SK-N-SH (cell line): ENCODE results near the gene ADRA2B. TPM values are rescaled to one million over a fixed set of nuclear protein-coding genes. Genes with fewer than 3 reads are reported as not detected.

Experiments
- CTCF ChIA-PET: fragments of 300-600, 350-600 bp; formaldehyde crosslinking; extraction: SDS; loops from one replicate; lab custom pipeline; 2021; lab: Yijun Ruan, JAX
- POLR2A ChIA-PET: fragments of 350-600 bp; sonication (Branson Sonifier 250); formaldehyde crosslinking; extraction: SDS; loops from one replicate; lab custom pipeline; 2020; ENCODE audit warnings: antibody characterized with exemption, inconsistent platforms; lab: Yijun Ruan, JAX
- DNase-seq: peaks from one replicate; pipeline ENCODE4 v3.0.0; 2012
- H2AFZ ChIP-seq: fragments of 200-600 bp; sonication (generic); 2 replicates; pipeline ENCODE4 v1.8.1; 2016; ENCODE audit warnings: antibody characterized with exemption, mild to moderate bottlenecking, low read depth
- H3F3A ChIP-seq: fragments of 200-600 bp; sonication (generic); replicated peaks from 2 replicates; pipeline ENCODE3; 2016; ENCODE audit warnings: antibody characterized with exemption, mild to moderate bottlenecking; ENCODE audit not compliant: insufficient read depth
- H3K27ac ChIP-seq, 2 experiments: fragments of 200-500 bp in 1 of 2; fragments of 200-600 bp in 1 of 2; sonication (Bioruptor generic) in 1 of 2; sonication (generic), shearing (Covaris generic) in 1 of 2; 2 replicates each; pipeline versions ENCODE4 v1.5.1 to v1.6.1; 2014 to 2016; ENCODE audit warnings: low read depth in 2 of 2, inconsistent platforms in 1 of 2, low read length in 1 of 2, mild to moderate bottlenecking in 1 of 2, mixed read lengths in 1 of 2
- H3K27me3 ChIP-seq: fragments of 200-600 bp; sonication (generic), shearing (Covaris generic); 2 replicates; pipeline ENCODE4 v1.6.1; 2016; ENCODE audit warnings: mixed run types; ENCODE audit not compliant: insufficient read depth
- H3K36me3 ChIP-seq, 2 experiments: fragments of 200-500 bp in 1 of 2; fragments of 200-600 bp in 1 of 2; sonication (Bioruptor generic) in 1 of 2; sonication (generic) in 1 of 2; replicated peaks in 1 of 2; 2 replicates each; pipeline versions ENCODE3 to v1.5.1; 2014 to 2016; ENCODE audit warnings: low read length in 1 of 2, mild to moderate bottlenecking in 1 of 2; ENCODE audit not compliant: insufficient read depth in 2 of 2, control insufficient read depth in 1 of 2
- H3K4me1 ChIP-seq, 2 experiments: fragments of 200-500 bp in 1 of 2; fragments of 200-600 bp in 1 of 2; sonication (Bioruptor generic) in 1 of 2; sonication (generic), shearing (Covaris generic) in 1 of 2; 2 replicates each; pipeline versions ENCODE4 v1.5.1 to v1.6.1; 2014 to 2016; ENCODE audit warnings: low read depth in 1 of 2, low read length in 1 of 2, mixed run types in 1 of 2; ENCODE audit not compliant: insufficient read depth in 2 of 2, control insufficient read depth in 1 of 2
- H3K4me2 ChIP-seq: fragments of 200-600 bp; sonication (generic), shearing (Covaris generic); 2 replicates; pipeline ENCODE4 v1.6.1; 2017; ENCODE audit warnings: mixed run types
- H3K4me3 ChIP-seq, 2 experiments: fragments of 200-500 bp in 1 of 2; fragments of 200-600 bp in 1 of 2; sonication (Bioruptor generic) in 1 of 2; sonication (generic), shearing (Covaris generic) in 1 of 2; 2 replicates each; pipeline versions ENCODE4 v1.5.1 to v1.8.1; 2014 to 2016; ENCODE audit warnings: low read depth in 2 of 2, inconsistent platforms in 1 of 2, low read length in 1 of 2, mild to moderate bottlenecking in 1 of 2, mixed read lengths in 1 of 2, moderate library complexity in 1 of 2
- H3K79me2 ChIP-seq: fragments of 200-600 bp; sonication (generic); 2 replicates; pipeline ENCODE4 v1.8.1; 2017; ENCODE audit warnings: mild to moderate bottlenecking; ENCODE audit not compliant: insufficient read depth
- H3K9ac ChIP-seq: fragments of 200-600 bp; sonication (generic); 2 replicates; pipeline ENCODE4 v1.6.1; 2017; ENCODE audit warnings: mixed run types
- H3K9me2 ChIP-seq: fragments of 200-600 bp; sonication (generic); 2 replicates; pipeline ENCODE4 v1.6.1; 2017; ENCODE audit warnings: mixed run types
- H3K9me3 ChIP-seq: fragments of 200-600 bp; sonication (generic); 2 replicates; pipeline ENCODE4 v1.6.1; 2017; ENCODE audit warnings: mixed run types, mild to moderate bottlenecking, moderate library complexity
- H4K20me1 ChIP-seq: fragments of 200-600 bp; sonication (generic); 2 replicates; pipeline ENCODE4 v1.6.1; 2017; ENCODE audit warnings: mild to moderate bottlenecking, mixed run types; ENCODE audit not compliant: insufficient read depth
- CTCF ChIP-seq: fragments of 200-600 bp; sonication (generic); IDR thresholded peaks from 2 replicates; pipeline ENCODE4 v1.6.1; 2017; ENCODE audit warnings: antibody characterized with exemption, mild to moderate bottlenecking, moderate library complexity
- EP300 ChIP-seq, 2 experiments: IDR thresholded peaks; 2 replicates each; pipeline versions ENCODE4 v1.4.0 to v1.6.1; 2012; ENCODE audit warnings: borderline replicate concordance in 1 of 2, low read depth in 1 of 2, low read length in 1 of 2
- EZH2phosphoT487 ChIP-seq: fragments of 200-600 bp; sonication (generic); IDR thresholded peaks from 2 replicates; pipeline ENCODE4 v1.6.1; 2017; ENCODE audit warnings: low read depth, mixed run types, mild to moderate bottlenecking, antibody characterized with exemption, moderate library complexity, borderline replicate concordance
- GATA2 ChIP-seq: sonication (generic); formaldehyde crosslinking; IDR thresholded peaks from 2 replicates; pipeline ENCODE4 v1.5.0; 2020; ENCODE audit warnings: mild to moderate bottlenecking, missing genetic modification reagents
- NFIC ChIP-seq: IDR thresholded peaks from 2 replicates; pipeline ENCODE4 v1.4.0; 2012; ENCODE audit warnings: borderline replicate concordance
- NRF1 ChIP-seq: IDR thresholded peaks from 2 replicates; pipeline ENCODE4 v1.6.1; 2012; ENCODE audit warnings: low read depth, mild to moderate bottlenecking, low read length
- PBX3 ChIP-seq: IDR thresholded peaks from 2 replicates; pipeline ENCODE4; 2012
- RAD21 ChIP-seq: IDR thresholded peaks from 2 replicates; pipeline ENCODE4 v1.6.1; 2012; ENCODE audit warnings: mild to moderate bottlenecking, low read length
- SIN3A ChIP-seq: IDR thresholded peaks from 2 replicates; pipeline ENCODE4 v1.6.1; 2012; ENCODE audit warnings: low read depth, mild to moderate bottlenecking, low read length, moderate library complexity, borderline replicate concordance
- SMC3 ChIP-seq: IDR thresholded peaks from 2 replicates; pipeline ENCODE4 v1.6.1; 2012; ENCODE audit warnings: low read depth, low read length, improper control_type of control experiment
- TCF12 ChIP-seq: IDR thresholded peaks from 2 replicates; pipeline ENCODE4 v1.4.0; 2012
- USF1 ChIP-seq: IDR thresholded peaks from 2 replicates; pipeline ENCODE4 v1.4.0; 2012; ENCODE audit warnings: low read depth, borderline replicate concordance
- WGBS: methylation state at CpG from one replicate; pipeline ENCODE4 v1.1.6; 2017; ENCODE audit warnings: low lambda C conversion rate; 5-methylcytosine and 5-hydroxymethylcytosine counted together
- polyA plus RNA-seq, 3 experiments: library from polyadenylated mRNA; depleted of rRNA; stranded (reverse); fragments of >200 nt; gene quantifications; 2 replicates each; pipeline ENCODE4 v1.2.3, GENCODE V29; 2012

ADRA2B gene
- polyA plus RNA-seq, 1 of the 3 experiments (the other 2 are of a cell fraction) = not detected

GRCh38 chr2:96138179-96139145 lies 22.1 kb upstream of the ADRA2B start, which contains the start of gene ASTL:
TSS of gene ASTL (minus strand) at chr2:96138502. CDS start at chr2:96138436, 66 bp downstream.
- H3K27ac ChIP-seq = no peak within 1 kb of the TSS
- CTCF ChIA-PET = interaction anchor here (0.6 to 5.6 kb wide), 26 partner anchors 8 to 371 kb away, joined by 3 to 102 read pairs (median 4); partner anchors contain the start of genes ADRA2B and ANKRD36C
- 60% methylated on average over 17 of the region's 17 CpGs for WGBS
- H3K4me1 ChIP-seq = peaks cover 0 to 22% of the 10 kb centered on the region in 2 experiments; a peak in 1 of 4 replicates
- TF ChIP-seq RAD21 (peak; percentile 71), NRF1 (no peak), CTCF (peak; percentile 53), SMC3 (peak; percentile 60), SIN3A (no peak), GATA2 (CRISPR knock-in tag) (no peak)
- no peak within 1 kb of the TSS for H3K4me2 ChIP-seq
- H3K36me3 ChIP-seq = no peaks in the 10 kb centered on the region
- no peak within 1 kb of the TSS for H2AFZ ChIP-seq
- H3F3A ChIP-seq = no peaks in the 10 kb centered on the region
- no peak within 1 kb of the TSS for H3K9ac ChIP-seq
- no peaks in the 10 kb centered on the region for H3K9me3 ChIP-seq
- DNase-seq = peak; percentile 73
- POLR2A ChIA-PET = no interaction called here
- H3K27me3 ChIP-seq = peaks cover 7% of the 10 kb centered on the region; the same call in 1 of the 2 replicates
- no peaks in the 10 kb centered on the region for H3K79me2 ChIP-seq
- no peaks in the 10 kb centered on the region for H4K20me1 ChIP-seq
- no peaks in the 10 kb centered on the region for H3K9me2 ChIP-seq
- H3K4me3 ChIP-seq = no peak within 1 kb of the TSS; a peak in 1 of 4 replicates

- Histone ChIP-seq H3K9ac (no peak overlapping the region), H2AFZ (no peak overlapping the region), H3F3A (no peaks in the 10 kb centered on the region), H3K36me3 (no peaks in the 10 kb centered on the region), H3K79me2 (no peaks in the 10 kb centered on the region), H3K4me2 (no peak overlapping the region), H3K4me1 (peaks cover 0 to 13% of the 10 kb centered on the region in 2 experiments; a peak in 1 of 4 replicates), H3K27ac (no peak overlapping the region), H3K27me3 (peaks cover 7% of the 10 kb centered on the region; the same call in 1 of the 2 replicates), H3K9me2 (no peaks in the 10 kb centered on the region), H3K9me3 (no peaks in the 10 kb centered on the region), H4K20me1 (no peaks in the 10 kb centered on the region), H3K4me3 (no peak overlapping the region)
- ChIA-PET CTCF (interaction anchor here (1.0 to 5.6 kb wide), 14 partner anchors 7 to 146 kb away, joined by 3 to 102 read pairs (median 5); partner anchors contain the start of genes ADRA2B and ANKRD36C), POLR2A (interaction anchor here (1.5 kb wide), 1 partner anchor 37 kb away, joined by 6 read pairs; no protein-coding TSS in a partner anchor)
- WGBS = 78% methylated on average over 12 of the region's 15 CpGs
- no peak for DNase-seq
- TF ChIP-seq USF1 = no peak
- no peak for TF ChIP-seq CTCF
- no peak for TF ChIP-seq EZH2phosphoT487
- no peak for TF ChIP-seq NFIC
- no peak for TF ChIP-seq EP300 (IDR thresholded peaks at IDR 0.05; ENCODE audit: borderline replicate concordance in 1 of 2, low read depth in 1 of 2, low read length in 1 of 2)
- TF ChIP-seq PBX3 = no peak
- no peak for TF ChIP-seq RAD21
- no peak for TF ChIP-seq TCF12
Observed at GRCh38 chr2:96137321-96138178, 21.2 kb upstream of the ADRA2B start.
